Measurements from ENCODE around the gene EYS.

DNA sequence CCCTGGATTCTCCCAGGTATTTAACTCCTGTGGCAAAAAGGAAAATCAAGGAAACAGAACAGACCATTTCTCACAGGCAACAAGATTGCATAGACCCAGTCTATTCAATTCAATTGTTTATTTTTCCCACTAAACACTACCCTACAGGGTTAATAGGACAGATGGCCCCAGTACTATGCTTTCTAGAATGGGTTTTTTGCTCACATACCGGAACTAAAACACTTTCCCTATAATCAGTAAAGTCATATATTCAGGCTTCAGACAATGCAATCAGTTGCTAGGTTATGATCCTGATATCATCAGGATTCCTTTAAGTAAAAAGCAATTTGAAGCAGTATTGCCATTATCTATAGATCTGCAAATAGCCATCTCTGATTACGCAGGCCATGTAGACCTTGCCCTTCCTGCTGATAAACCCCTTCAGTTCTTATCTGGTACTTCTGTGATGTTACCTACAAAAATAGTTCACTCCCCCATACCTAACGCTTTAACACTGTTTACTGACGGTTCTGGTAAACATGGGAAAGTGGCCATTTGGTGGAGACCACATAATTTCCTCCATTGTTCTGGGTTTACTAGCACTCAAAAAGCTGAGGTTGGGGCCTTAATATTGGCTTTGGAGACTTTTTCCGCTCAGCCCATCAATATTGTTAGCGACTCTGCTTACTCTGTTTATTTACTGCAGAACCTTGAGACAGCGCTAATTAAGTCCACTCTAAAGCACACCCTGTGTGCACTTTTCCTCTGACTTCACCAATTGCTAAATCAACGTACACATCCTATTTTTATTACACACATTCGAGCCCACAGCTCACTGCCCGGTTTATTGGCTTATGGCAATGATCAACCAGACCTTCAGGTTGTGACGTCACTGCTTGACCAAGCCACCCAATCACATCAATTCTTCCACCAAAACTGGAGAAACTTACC lies 1405.5 kb downstream of the EYS start:
- TF ChIP-seq YY1 (IDR thresholded peaks at IDR 0.05) (no peak), RAD21 (IDR thresholded peaks at IDR 0.05) (no peak), TAF1 (conservative IDR thresholded peaks at IDR 0.05) (no peak), GABPA (IDR thresholded peaks at IDR 0.05 in 1 of 2, conservative IDR thresholded peaks at IDR 0.05 in 1 of 2) (no peak)
- TF ChIP-seq, protein P1, sequence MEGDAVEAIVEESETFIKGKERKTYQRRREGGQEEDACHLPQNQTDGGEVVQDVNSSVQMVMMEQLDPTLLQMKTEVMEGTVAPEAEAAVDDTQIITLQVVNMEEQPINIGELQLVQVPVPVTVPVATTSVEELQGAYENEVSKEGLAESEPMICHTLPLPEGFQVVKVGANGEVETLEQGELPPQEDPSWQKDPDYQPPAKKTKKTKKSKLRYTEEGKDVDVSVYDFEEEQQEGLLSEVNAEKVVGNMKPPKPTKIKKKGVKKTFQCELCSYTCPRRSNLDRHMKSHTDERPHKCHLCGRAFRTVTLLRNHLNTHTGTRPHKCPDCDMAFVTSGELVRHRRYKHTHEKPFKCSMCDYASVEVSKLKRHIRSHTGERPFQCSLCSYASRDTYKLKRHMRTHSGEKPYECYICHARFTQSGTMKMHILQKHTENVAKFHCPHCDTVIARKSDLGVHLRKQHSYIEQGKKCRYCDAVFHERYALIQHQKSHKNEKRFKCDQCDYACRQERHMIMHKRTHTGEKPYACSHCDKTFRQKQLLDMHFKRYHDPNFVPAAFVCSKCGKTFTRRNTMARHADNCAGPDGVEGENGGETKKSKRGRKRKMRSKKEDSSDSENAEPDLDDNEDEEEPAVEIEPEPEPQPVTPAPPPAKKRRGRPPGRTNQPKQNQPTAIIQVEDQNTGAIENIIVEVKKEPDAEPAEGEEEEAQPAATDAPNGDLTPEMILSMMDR (IDR thresholded peaks at IDR 0.05; ENCODE audit: low read depth, low read length, missing input control) = no peak
- TF ChIP-seq, protein P2, sequence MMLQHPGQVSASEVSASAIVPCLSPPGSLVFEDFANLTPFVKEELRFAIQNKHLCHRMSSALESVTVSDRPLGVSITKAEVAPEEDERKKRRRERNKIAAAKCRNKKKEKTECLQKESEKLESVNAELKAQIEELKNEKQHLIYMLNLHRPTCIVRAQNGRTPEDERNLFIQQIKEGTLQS (IDR thresholded peaks at IDR 0.05) = no peak
- TF ChIP-seq, protein P3, sequence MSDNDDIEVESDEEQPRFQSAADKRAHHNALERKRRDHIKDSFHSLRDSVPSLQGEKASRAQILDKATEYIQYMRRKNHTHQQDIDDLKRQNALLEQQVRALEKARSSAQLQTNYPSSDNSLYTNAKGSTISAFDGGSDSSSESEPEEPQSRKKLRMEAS (IDR thresholded peaks at IDR 0.05) = no peak
